ENCODE data around the gene OIP5. TPM values are rescaled to one million over a fixed set of nuclear protein-coding genes. Genes with fewer than 3 reads are reported as not detected.
A peak's percentile ranks its signal among the peaks of the same experiment; 100 is the strongest.

Gene OIP5
- total and polyA plus RNA-seq, 2 donors (not counting 1 experiment from before 2014, with no cell fraction given), result 0.84 to 1.3 TPM

DNA sequence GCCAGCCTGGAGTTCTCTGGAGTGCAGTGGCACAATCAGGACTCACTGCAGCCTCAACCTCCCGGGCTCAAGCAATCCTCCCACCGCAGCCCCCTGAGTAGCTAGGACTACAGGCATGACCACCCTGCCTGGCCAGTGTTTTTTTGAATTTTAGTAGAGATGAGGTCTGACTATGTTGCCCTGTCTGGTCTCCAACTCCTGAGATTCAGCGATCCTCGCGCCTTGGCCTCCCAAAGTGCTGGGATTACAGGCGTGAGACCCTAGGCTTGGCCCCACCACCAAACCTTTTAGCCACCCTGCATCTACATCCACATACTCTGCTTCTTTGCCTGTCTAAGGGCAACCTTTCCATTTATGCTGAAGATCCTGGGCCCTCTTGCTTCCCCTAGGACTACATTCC lies 4.7 kb upstream of the OIP5 start:
- H3K36me3 ChIP-seq (replicated peaks in 1 of 2; ENCODE audit: control extremely low read depth in 1 of 2, control insufficient read depth in 1 of 2, extremely low read depth in 1 of 2, insufficient read depth in 2 of 2, low read length in 1 of 2), result no peaks in the 10 kb centered on the region
- ChIA-PET CTCF (interaction anchor here (0.6 kb wide), 1 partner anchor 10 kb away, joined by 4 read pairs; no protein-coding TSS in a partner anchor), POLR2A (no interaction called here)
- intact Hi-C loops (cut with micrococcal nuclease), result no loop called here
- peaks cover 9 to 13% of the 10 kb centered on the region in 2 donors for H3K4me1 ChIP-seq (ENCODE audit: control insufficient read depth in 2 of 2, insufficient read depth in 2 of 2, low read length in 2 of 2)
- H3K79me2 ChIP-seq (ENCODE audit: control insufficient read depth, insufficient read depth, low read length), result peaks cover 57% of the 10 kb centered on the region
- H3K27ac ChIP-seq (ENCODE audit: low read length in 2 of 2), result no peak overlapping the region
- 93% methylated on average over 5 of the region's 6 CpGs for WGBS (ENCODE audit: insufficient coverage)
- no peak overlapping the region for H3K4me3 Mint-ChIP-seq
- no peak overlapping the region for H3K27ac Mint-ChIP-seq
- no peaks in the 10 kb centered on the region for H3K9me3 ChIP-seq (ENCODE audit: control extremely low read depth in 1 of 3, control insufficient read depth in 2 of 3, insufficient read depth in 1 of 3, low read length in 2 of 3)
- H3K27me3 ChIP-seq (replicated peaks in 1 of 4; ENCODE audit: control extremely low read depth in 1 of 4, control insufficient read depth in 3 of 4, insufficient read depth in 4 of 4, low read length in 3 of 4), result no peaks in the 10 kb centered on the region
- no peaks in the 10 kb centered on the region for H4K20me1 ChIP-seq (ENCODE audit: control insufficient read depth, insufficient read depth, low read length, poor library complexity, severe bottlenecking)
- H3K9me3 Mint-ChIP-seq (ENCODE audit: insufficient read depth), result no peaks in the 10 kb centered on the region
- no peak overlapping the region for H3K4me2 ChIP-seq (replicated peaks; ENCODE audit: low read depth, low read length, poor library complexity, severe bottlenecking)
- no peak overlapping the region for H3K4me3 ChIP-seq (ENCODE audit: control extremely low read depth in 1 of 5, extremely low read depth in 1 of 5, insufficient read depth in 1 of 5, low read depth in 2 of 5, low read length in 4 of 5)
- no peaks in the 10 kb centered on the region for H3K27me3 Mint-ChIP-seq
- ATAC-seq (ENCODE audit: low read depth), result no peak
- H2AFZ ChIP-seq (ENCODE audit: insufficient read depth, low read depth, low read length, poor library complexity, severe bottlenecking), result no peak overlapping the region
- H3K4me1 Mint-ChIP-seq, result peaks cover 23% of the 10 kb centered on the region
- no peak for DNase-seq
- TF ChIP-seq EZH2 (IDR thresholded peaks at IDR 0.05; ENCODE audit: borderline replicate concordance, insufficient read depth, low read depth, low read length, poor library complexity, severe bottlenecking) (no peak), CTCF (IDR thresholded peaks at IDR 0.05) (no peak)
- no peak overlapping the region for H3K9ac ChIP-seq (ENCODE audit: low read length)

GRCh38 chr15:41336549-41336948 lies 4.2 kb upstream of the OIP5 start:
- Histone ChIP-seq H3K4me2 (replicated peaks; ENCODE audit: low read depth, low read length, poor library complexity, severe bottlenecking) (no peak overlapping the region), H3K36me3 (replicated peaks in 1 of 2; ENCODE audit: control extremely low read depth in 1 of 2, control insufficient read depth in 1 of 2, extremely low read depth in 1 of 2, insufficient read depth in 2 of 2, low read length in 1 of 2) (no peaks in the 10 kb centered on the region), H3K27me3 (replicated peaks in 1 of 4; ENCODE audit: control extremely low read depth in 1 of 4, control insufficient read depth in 3 of 4, insufficient read depth in 4 of 4, low read length in 3 of 4) (no peaks in the 10 kb centered on the region), H3K9me3 (ENCODE audit: control extremely low read depth in 1 of 3, control insufficient read depth in 2 of 3, insufficient read depth in 1 of 3, low read length in 2 of 3) (no peaks in the 10 kb centered on the region), H3K4me3 (ENCODE audit: control extremely low read depth in 1 of 5, extremely low read depth in 1 of 5, insufficient read depth in 1 of 5, low read depth in 2 of 5, low read length in 4 of 5) (no peak overlapping the region), H3K79me2 (ENCODE audit: control insufficient read depth, insufficient read depth, low read length) (peaks cover 52% of the 10 kb centered on the region), H3K9ac (ENCODE audit: low read length) (no peak overlapping the region), H2AFZ (ENCODE audit: insufficient read depth, low read depth, low read length, poor library complexity, severe bottlenecking) (no peak overlapping the region), H4K20me1 (ENCODE audit: control insufficient read depth, insufficient read depth, low read length, poor library complexity, severe bottlenecking) (no peaks in the 10 kb centered on the region), H3K4me1 (ENCODE audit: control insufficient read depth in 2 of 2, insufficient read depth in 2 of 2, low read length in 2 of 2) (peaks cover 13 to 18% of the 10 kb centered on the region in 2 donors), H3K27ac (ENCODE audit: low read length in 2 of 2) (no peak overlapping the region)
- TF ChIP-seq EZH2 (IDR thresholded peaks at IDR 0.05; ENCODE audit: borderline replicate concordance, insufficient read depth, low read depth, low read length, poor library complexity, severe bottlenecking), result no peak
- TF ChIP-seq CTCF (IDR thresholded peaks at IDR 0.05), result no peak
- intact Hi-C loops (cut with micrococcal nuclease), result no loop called here
- no peaks in the 10 kb centered on the region for H3K9me3 Mint-ChIP-seq (ENCODE audit: insufficient read depth)
- DNase-seq (no peak), ATAC-seq (ENCODE audit: low read depth) (no peak)
- peaks cover 28% of the 10 kb centered on the region for H3K4me1 Mint-ChIP-seq
- peak overlapping the region; percentile 35 for H3K27ac Mint-ChIP-seq
- CTCF ChIA-PET, result interaction anchor here (0.6 kb wide), 1 partner anchor 11 kb away, joined by 4 read pairs; no protein-coding TSS in a partner anchor
- POLR2A ChIA-PET, result no interaction called here
- H3K27me3 Mint-ChIP-seq, result no peaks in the 10 kb centered on the region
- WGBS (ENCODE audit: insufficient coverage), result no CpG with 5 or more reads among the region's 4 CpGs
- H3K4me3 Mint-ChIP-seq, result no peak overlapping the region

Measured in B cell (primary cell).